GM10847 (cell line): Measurements from ENCODE around the gene HBE1.

ENCODE experiments used
- POLR2A ChIP-seq: IDR thresholded peaks from 2 replicates; pipeline ENCODE4 v1.6.1; 2011; ENCODE audit not compliant: insufficient read length; ENCODE audit errors: extremely low read depth

Gene HBE1

DNA sequence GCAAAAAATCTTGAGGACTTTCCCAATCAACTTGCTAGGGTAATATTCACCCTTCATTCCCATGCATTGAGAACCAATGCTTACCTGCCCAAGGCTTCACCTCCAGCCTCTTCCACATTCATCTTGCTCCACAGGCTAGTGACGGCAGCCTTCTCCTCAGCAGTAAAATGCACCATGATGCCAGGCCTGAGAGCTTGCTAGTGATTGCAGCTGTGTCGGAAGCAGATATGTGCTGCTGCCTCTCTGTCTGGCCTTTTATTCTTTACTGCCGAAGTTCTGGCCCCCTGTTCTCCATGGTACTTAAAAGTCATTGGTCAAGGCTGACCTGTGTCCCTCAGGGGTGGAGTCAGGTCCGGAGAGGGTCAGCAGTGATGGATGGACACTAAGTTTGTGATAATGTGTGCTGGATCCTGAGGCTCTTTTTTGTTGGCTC is at the start of gene HBE1:
Gene HBE1 (minus strand): TSS at position 231 of the 433 bp plus-strand sequence. CDS start 55 bp downstream, at position 176.
- TF ChIP-seq POLR2A = no peak

DNA sequence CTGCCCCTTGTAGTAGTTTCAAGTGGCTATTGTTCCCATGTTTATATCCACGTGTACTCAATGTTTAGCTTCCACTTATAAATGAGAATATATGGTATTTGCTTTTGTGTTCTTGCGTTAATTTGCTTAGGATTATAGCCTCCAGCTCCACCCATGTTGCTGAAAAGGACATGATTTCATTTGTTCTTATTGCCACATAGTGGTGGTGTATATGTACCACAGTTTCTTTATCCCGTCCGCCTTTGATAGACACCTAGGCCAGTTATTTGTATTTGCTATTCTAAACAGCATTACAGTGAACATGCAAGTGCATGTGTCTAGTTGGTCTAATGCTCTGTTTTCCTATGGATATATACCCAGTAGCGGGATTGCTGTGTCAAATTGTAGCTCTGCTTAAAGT is 47.5 kb upstream of the HBE1 start:
- TF ChIP-seq POLR2A = no peak

DNA sequence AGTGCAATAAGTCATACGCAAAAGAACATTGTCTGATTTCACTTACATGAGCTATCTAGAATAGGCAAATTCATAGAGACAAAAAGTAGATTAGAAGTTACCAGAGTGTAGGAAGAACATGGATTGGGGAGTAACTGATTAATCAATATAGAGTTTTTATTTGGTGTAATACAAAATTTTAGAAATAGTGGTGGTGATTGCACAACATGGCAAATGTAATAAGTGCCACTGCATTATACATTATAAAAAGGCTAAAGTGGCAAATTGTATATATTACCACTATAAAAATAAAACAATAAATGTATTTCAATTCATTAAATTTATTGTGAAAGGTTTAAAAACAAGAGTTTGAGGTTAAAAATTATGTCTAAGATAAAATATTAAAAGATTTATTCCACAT is 40.7 kb upstream of the HBE1 start:
- TF ChIP-seq POLR2A = no peak

DNA sequence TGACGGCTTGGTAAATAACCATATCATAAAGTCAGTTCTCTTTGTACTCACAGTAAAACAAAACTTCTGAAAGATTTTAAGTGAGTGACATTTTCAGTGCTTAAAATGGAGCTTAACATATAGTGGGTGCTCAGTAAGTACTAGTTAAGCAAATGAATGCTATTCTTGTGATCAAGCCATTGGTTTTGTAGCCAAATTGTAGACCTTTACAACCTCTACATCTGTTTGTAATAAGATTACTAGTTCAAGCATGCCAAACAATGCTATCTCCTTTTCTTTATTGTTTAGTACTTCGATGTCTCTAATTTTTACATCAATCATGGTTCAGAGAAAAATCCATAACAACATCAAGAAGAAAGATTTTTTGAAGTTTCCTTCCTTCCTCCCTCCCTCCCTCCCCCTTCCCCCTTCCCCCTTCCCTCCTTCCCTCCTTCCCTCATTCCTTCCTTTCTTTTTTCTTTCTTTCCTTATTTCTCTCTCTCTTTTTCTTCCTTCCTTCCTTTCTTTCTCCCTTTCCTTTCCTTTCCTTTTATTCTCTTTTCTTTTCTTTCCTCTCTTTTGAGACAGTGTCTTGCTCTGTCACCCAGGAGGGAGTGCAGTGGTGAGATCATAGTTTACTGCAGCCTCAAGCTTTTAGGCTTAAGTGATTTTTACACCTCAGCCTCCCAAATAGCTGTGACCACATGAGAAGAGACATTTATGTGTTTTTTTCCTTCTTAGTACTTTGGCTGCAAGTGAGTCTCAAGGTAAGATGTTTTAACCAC is 37.7 kb upstream of the HBE1 start:
- TF ChIP-seq POLR2A = no peak

DNA sequence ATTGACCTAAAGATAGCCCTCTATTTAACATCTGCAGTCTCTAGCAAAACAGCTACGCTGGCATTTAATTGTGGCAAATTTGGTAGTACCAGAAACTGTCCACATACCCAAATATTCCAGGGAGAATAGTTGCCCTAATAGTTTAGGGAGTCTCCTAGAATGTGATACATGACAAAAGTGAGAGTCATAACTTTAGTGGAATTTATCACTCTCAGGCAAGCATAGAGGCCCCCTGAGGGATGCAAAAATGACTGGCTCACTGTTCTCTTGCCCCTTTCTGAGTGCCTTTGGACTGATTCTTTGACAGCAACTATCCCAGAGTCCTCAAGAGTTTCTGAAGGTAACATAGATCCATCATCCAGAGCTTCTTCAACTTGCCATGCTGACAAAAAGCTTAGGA is 34.3 kb upstream of the HBE1 start:
- no peak for TF ChIP-seq POLR2A

DNA sequence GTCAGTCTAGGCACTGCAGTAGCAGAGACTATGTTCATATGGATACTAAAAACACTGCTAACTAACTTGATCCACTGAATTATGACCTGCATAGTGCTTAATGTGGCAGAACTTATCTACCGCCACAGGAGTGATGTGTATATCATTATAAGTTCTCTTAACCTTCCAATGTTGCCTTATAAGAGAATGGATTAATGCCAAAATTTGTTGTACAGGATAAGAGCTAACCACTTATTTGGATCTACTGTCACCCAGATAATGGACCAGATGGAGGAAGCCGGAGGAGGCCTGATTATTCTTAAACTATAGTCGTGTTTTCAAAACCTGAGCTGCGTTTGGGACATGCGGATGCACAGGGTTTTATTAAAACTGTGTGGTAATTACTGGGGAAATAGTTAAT is 33.9 kb upstream of the HBE1 start:
- no peak for TF ChIP-seq POLR2A

DNA sequence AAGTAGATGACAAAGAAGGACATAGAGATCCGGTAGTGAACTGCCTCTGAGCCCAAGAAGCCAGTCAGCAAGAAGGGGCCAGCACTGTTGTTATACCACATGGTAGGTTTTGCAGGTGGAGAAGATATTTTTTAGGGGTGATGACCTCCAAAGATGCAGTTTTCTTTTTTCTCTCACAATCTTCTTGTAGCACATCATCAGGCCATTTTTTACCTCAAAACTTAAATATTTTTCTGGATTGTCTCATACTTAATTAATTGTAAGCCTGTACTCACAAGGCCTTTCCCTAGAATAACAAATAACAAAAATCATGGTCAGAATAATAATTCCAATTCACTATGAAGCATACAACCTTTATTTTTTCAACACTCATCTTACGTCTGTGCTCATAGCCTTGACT is 32.1 kb upstream of the HBE1 start, which contains the start of gene OR51B4:
Gene OR51B4 (minus strand): TSS at position 101 of the 400 bp plus-strand sequence. CDS start 0 bp downstream, at position 101.
- no peak for TF ChIP-seq POLR2A

DNA sequence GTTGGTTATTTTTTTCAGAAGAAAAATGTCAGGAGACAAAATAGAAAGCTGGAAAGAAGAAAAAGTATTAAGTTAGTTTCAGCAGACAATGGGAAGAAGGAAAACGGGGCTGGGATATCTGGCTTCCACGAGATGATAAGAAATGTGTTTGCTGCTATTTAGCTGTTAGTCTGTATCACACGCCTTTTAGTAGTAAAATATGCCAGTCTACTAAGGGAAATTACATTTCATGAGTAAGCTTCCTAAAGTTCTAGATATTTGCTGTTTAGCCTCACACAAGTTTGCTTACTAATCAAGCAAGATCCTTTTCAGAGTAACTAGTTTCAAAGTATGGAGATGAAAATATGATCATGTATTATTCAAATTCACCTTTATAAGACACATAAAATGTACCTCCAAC is 30.5 kb upstream of the HBE1 start:
- no peak for TF ChIP-seq POLR2A

DNA sequence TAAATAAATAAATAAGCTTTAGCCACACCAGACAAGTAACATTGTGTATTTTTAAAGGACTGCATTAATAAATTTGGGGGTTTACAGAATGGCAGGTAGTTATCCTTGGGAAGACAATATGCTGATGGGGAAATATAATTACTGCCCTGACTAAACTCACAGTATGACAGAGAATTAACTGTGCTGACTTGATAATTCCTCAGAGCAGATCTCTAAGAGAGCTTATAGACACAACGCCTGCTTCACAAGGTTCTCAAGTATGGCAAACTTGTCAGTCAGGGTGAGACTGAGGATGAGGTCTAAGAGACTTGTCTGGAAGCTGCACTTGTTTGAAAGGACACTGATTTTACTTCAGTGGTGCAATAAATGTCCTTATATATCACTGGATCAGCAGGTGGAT is 28.7 kb upstream of the HBE1 start:
- TF ChIP-seq POLR2A = no peak

DNA sequence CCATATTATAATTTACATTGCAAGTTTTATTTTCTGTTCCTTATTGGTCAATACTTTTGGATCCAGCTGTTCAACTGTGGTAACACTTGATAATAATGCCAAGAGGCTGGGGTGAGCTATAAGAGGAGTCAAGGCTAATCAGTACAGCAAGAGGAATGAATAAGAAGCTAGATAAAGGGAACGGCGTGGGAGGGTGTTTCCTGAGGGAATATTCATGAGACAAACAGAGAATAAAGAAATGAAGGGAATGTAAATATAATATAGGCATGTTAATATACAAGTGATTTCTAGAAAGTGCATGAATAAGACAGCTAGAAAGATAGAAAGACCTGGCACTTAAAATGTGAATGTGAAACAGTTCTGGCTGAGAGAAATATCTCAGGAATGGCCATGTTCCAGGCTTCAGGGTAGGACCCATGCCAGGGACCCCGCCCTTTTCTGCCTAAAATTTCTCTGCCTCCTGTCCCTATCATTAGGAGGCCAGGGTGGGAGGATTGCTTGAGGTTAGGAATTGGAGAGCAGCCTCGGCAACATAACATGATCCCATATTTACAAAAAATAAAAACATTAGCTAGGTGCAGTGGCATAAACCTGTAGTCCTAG is 28.1 kb upstream of the HBE1 start:
- TF ChIP-seq POLR2A = no peak

DNA sequence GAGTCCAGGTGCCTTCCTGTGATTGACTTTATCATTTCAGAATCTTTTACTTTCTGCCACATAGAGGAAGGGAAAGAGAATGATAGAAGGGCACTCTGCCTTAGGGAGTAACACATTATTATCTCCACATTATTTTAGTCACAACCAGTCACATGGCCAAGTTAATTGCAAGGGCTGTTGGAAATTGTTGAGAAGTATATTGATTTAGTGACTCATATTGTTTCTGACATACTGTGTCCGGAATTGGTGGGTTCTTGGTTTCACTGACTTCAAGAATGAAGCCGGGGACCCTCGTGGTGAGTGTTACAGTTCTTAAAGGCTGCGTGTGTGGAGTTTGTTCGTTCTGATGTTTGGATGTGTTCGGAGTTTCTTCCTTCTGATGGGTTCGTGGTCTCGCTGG is 23.3 kb upstream of the HBE1 start:
- TF ChIP-seq POLR2A = no peak

DNA sequence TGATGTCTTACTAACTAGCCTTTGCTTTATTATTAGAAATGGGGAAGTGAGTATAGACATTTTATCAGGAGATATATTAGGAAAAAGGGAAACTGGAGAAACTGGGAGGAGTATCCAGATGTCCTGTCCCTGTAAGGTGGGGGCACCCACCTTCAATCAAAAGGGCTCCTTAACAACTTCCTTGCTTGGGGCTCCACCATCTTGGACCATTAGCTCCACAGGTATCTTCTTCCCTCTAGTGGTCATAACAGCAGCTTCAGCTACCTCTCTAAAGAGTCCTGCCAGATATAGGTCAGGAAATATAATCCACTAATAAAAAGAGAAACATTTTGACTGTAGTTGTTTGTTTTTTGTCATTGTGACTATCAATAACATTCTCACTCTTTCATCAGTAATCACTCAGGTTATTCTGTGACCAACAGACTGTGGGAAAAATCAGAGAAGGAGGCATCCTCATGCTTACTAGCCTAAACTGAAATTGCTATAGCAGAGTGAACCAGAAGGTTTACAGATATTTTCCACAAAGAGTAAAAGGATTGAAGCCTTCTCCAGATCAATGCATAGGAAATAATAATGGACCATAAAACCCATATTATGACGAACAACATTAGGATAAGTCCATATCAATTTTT is 21.6 kb upstream of the HBE1 start:
- no peak for TF ChIP-seq POLR2A

DNA sequence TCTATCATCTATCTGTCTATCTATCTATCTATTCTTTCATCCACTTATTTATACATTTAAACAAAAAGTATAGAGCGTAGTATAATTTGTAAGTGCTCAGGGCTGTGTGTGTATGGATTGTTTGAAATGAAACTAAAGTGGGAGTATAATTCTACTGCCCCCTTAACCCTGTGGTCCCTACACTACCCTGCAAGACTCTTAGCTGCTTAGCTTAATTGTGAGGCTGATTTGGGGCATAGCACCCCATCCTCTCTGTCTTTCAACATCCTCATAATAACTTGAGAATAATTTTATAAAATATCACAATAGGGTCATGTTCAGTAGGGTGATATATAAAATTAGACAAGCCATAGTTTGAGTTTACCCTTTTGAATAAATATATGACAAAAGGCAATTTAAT is 20.4 kb upstream of the HBE1 start:
- no peak for TF ChIP-seq POLR2A

DNA sequence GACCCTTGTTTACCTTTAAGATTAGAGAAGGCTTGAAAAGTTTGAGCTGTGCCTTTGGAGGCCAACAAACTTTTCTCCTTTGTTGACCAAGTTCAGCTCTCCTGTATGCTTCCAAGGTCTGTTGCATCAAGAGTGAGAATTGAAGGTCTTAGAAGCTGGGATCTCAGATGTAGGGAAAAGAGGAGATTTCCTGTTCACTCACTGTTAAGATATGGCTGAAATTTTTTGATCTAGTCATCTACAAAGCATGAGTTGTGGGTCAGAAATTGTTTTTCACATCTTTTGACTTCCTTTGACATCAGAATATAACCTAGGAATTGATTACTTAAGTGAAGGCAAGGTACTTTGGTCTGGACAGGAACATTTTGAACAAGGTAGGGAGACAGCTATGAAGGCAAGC is 20.0 kb upstream of the HBE1 start:
- TF ChIP-seq POLR2A = no peak

DNA sequence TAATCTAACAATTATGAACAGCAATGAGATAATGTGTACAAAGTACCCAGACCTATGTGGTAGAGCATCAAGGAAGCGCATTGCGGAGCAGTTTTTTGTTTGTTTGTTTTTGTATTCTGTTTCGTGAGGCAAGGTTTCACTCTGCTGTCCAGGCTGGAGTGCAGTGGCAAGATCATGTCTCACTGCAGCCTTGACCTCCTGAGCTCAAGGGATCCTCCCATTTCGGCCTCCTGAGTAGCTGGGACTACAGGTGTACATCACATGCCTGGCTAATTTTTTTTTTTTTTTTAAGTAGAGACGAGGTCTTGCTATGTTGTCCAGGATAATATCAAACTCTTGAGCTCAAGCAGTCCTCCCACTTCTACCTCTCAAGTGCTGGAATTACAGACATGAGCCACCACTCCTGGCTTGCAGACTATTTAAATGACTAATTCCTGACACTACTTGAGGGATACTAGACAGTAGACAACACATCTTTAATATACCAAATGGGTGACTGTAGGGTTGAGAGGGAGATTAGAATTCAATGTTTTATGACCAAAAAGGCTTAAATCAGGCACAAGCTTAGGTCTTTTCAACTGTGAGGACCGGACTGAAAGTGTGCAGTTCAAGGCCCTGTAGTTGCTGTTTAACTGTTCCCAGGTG is 19.3 kb upstream of the HBE1 start:
- no peak for TF ChIP-seq POLR2A

DNA sequence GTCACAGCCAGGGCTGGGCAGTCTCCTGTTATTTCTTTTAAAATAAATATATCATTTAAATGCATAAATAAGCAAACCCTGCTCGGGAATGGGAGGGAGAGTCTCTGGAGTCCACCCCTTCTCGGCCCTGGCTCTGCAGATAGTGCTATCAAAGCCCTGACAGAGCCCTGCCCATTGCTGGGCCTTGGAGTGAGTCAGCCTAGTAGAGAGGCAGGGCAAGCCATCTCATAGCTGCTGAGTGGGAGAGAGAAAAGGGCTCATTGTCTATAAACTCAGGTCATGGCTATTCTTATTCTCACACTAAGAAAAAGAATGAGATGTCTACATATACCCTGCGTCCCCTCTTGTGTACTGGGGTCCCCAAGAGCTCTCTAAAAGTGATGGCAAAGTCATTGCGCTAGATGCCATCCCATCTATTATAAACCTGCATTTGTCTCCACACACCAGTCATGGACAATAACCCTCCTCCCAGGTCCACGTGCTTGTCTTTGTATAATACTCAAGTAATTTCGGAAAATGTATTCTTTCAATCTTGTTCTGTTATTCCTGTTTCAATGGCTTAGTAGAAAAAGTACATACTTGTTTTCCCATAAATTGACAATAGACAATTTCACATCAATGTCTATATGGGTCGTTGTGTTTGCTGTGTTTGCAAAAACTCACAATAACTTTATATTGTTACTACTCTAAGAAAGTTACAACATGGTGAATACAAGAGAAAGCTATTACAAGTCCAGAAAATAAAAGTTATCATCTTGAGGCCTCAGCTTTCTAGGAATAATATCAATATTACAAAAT is 18.6 kb upstream of the HBE1 start:
- no peak for TF ChIP-seq POLR2A

DNA sequence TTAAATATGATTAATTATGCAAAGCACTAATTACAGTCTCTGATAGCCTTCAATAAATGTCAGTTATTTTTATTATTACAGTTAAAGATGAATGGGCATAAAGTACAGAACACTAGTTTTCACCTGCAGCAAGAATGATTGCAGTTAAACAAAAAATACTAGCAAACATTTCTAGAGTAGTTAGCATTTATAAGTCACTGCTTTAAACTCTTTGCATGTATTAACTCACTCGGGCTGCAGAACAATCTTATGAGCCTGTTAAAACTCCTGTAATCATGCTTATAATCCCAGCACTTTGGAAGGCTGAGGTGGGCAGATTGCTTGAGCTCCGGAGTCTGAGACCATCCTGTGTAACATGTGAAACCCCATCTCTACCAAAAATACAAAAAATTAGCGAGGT is 17.2 kb upstream of the HBE1 start:
- TF ChIP-seq POLR2A = no peak
